Measurements from ENCODE around the gene AK5.
"Not testable (repeated sequence)": the region's sequence is repeated elsewhere in the genome, so short reads cannot be mapped to it uniquely, and the experiment has no call there.

Gene AK5

GRCh38 chr1:77524038-77524437 is 242.2 kb downstream of the AK5 start:
- TF ChIP-seq CTCF (IDR thresholded peaks at IDR 0.05; ENCODE audit: low read length, missing control alignments) = no peak
- H3K4me3 ChIP-seq (replicated peaks; ENCODE audit: low read depth, low read length) = no peak overlapping the region
- no peak for DNase-seq (ENCODE audit: low read depth)

GRCh38 chr1:77531149-77531548 is 249.3 kb downstream of the AK5 start:
- not testable (repeated sequence) for DNase-seq (ENCODE audit: low read depth); H3K4me3 ChIP-seq (replicated peaks; ENCODE audit: low read depth, low read length)

GRCh38 chr1:77531596-77532280 is 249.9 kb downstream of the AK5 start:
- not testable (repeated sequence) for DNase-seq (ENCODE audit: low read depth); H3K4me3 ChIP-seq (replicated peaks; ENCODE audit: low read depth, low read length)

GRCh38 chr1:77532641-77533040 is 250.8 kb downstream of the AK5 start:
- H3K4me3 ChIP-seq (replicated peaks; ENCODE audit: low read depth, low read length) = no peak overlapping the region
- no peak for DNase-seq (ENCODE audit: low read depth)
- no peak for TF ChIP-seq CTCF (IDR thresholded peaks at IDR 0.05; ENCODE audit: low read length, missing control alignments)

- DNase-seq (ENCODE audit: low read depth) = peak; percentile 83
- peak; percentile 83 for TF ChIP-seq CTCF (IDR thresholded peaks at IDR 0.05; ENCODE audit: low read length, missing control alignments)
- H3K4me3 ChIP-seq (replicated peaks; ENCODE audit: low read depth, low read length) = no peak overlapping the region
Observed at GRCh38 chr1:77533660-77534305, 252.0 kb downstream of the AK5 start.

GRCh38 chr1:77534456-77534855 is 252.6 kb downstream of the AK5 start:
- TF ChIP-seq CTCF (IDR thresholded peaks at IDR 0.05; ENCODE audit: low read length, missing control alignments) = no peak
- no peak for DNase-seq (ENCODE audit: low read depth)
- H3K4me3 ChIP-seq (replicated peaks; ENCODE audit: low read depth, low read length) = no peak overlapping the region

- peak; percentile 86 for DNase-seq (ENCODE audit: low read depth)
- TF ChIP-seq CTCF (IDR thresholded peaks at IDR 0.05; ENCODE audit: low read length, missing control alignments) = no peak
- no peak overlapping the region for H3K4me3 ChIP-seq (replicated peaks; ENCODE audit: low read depth, low read length)
Observed at GRCh38 chr1:77536813-77537212, 255.0 kb downstream of the AK5 start.

- no peak for TF ChIP-seq CTCF (IDR thresholded peaks at IDR 0.05; ENCODE audit: low read length, missing control alignments)
- no peak overlapping the region for H3K4me3 ChIP-seq (replicated peaks; ENCODE audit: low read depth, low read length)
- DNase-seq (ENCODE audit: low read depth) = peak; percentile 79
Observed at GRCh38 chr1:77538956-77539518, 257.2 kb downstream of the AK5 start.
